ENCODE results near the gene RBFOX2. TPM values are rescaled to one million over a fixed set of nuclear protein-coding genes. Genes with fewer than 3 reads are reported as not detected.

RBFOX2 gene
- total RNA-seq, 1 donor from 2014 or later = 164 TPM

Other genes starting within 250 kb of the RBFOX2 start
- gene APOL3, start 131.9 kb upstream of the RBFOX2 start, total RNA-seq (ENCODE audit: low replicate concordance) = 2.0 and 2.3 TPM in 2 replicates
- gene APOL4, start 173.0 kb upstream of the RBFOX2 start, total RNA-seq (ENCODE audit: low replicate concordance) = 0.67 and 1.4 TPM in 2 replicates
- 23.7 and 30.4 TPM in 2 replicates for gene APOL2, start 210.7 kb upstream of the RBFOX2 start, total RNA-seq (ENCODE audit: low replicate concordance)
- 5.4 and 6.8 TPM in 2 replicates for gene APOL1, start 224.3 kb upstream of the RBFOX2 start, total RNA-seq (ENCODE audit: low replicate concordance)